Caki2 (cell line): ENCODE results near the gene RAD51B. TPM values are rescaled to one million over a fixed set of nuclear protein-coding genes. Genes with fewer than 3 reads are reported as not detected.

Source experiments
- DNase-seq: peaks from one replicate; pipeline ENCODE4 v3.0.0-alpha.2; 2015; ENCODE audit warnings: low read depth
- in situ Hi-C: cut with HindIII; loops from 2 replicates; pipeline ENCODE4 v1.10.0; 2016; ENCODE audit warnings: low sequenced_read_pairs, low pct_unique_long_range_greater_than_20kb, mixed read lengths
- total RNA-seq: library from RNA; depleted of rRNA; stranded (reverse); fragments of >200 nt; shearing (Covaris generic); gene quantifications from 2 replicates; pipeline ENCODE4 v1.2.3, GENCODE V29; 2014; ENCODE audit warnings: low replicate concordance

The RAD51B gene
- total RNA-seq, 1 experiment from 2014 or later: 20.8 TPM

GRCh38 chr14:68516342-68516741, 696.8 kb downstream of the RAD51B start:
- in situ Hi-C loops: no loop called here
- no peak for DNase-seq

GRCh38 chr14:68518166-68518565, 698.6 kb downstream of the RAD51B start:
- in situ Hi-C loops: no loop called here
- DNase-seq: no peak

- no peak for DNase-seq
- in situ Hi-C loops: no loop called here
Observed at GRCh38 chr14:68518761-68519670, 699.4 kb downstream of the RAD51B start.

GRCh38 chr14:68519671-68520187, 700.1 kb downstream of the RAD51B start:
- no peak for DNase-seq
- in situ Hi-C loops: no loop called here

- in situ Hi-C loops: no loop called here
- DNase-seq: peak; percentile 35
Observed at GRCh38 chr14:68520637-68521556, 701.3 kb downstream of the RAD51B start.

- peak; percentile 11 for DNase-seq
- in situ Hi-C loops: no loop called here
Observed at GRCh38 chr14:68521557-68521901, 702.0 kb downstream of the RAD51B start.

- no peak for DNase-seq
- in situ Hi-C loops: no loop called here
Observed at GRCh38 chr14:68521961-68522509, 702.5 kb downstream of the RAD51B start.

DNA sequence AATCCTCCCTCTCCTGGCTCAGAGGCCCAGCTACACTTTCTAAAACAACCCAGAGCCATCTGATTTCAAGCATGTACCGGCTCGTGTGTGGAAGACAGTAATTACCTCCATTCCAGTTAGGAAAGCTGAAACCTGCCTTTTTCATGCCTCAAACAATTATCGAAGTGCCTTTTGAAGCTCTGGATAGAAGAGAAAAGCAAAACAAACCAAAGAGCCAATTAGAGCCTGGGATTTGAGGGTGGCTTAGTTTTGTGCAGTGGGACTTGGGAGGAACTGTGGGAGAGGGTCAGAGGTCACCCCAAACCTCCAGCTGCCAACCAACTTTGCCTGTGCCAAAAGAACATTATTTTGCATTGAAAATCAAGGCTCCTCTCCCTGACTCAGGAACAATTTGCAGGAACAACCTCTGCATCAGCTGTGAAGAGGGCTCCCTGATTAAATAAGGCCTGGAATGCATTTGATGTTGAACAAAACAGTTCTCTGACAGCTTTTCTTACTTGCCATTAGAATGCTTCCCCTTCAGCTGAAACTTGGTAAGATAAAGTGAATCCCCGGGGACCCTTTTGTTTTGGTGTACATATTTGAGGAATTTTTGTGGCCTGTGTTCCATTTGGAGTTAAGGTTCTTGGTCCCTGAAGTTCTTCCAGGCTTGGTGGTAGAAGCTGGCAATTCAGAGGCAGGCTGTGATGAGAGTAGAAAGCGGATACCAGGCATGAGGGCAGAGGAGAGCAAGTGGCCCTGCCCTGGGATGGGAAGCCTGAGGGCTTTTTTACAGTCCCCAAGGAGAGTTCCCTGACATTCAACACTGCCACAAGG, 703.1 kb downstream of the RAD51B start:
- no peak for DNase-seq
- in situ Hi-C loops: no loop called here

DNA sequence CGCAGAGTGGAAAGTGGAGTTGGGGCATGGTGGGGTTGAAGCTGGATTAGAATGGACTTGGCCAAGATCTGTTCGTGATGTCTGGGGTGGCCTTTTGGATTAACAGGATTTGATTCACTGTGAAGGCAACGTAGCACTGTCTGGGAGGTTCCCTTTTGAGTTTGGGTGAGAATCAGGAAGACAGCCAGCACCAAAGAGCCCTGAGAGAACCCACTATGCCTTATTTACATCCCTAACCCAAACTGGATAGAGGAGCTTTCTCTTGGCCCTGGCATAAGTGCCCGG, 703.7 kb downstream of the RAD51B start:
- in situ Hi-C loops: no loop called here
- DNase-seq: no peak

DNA sequence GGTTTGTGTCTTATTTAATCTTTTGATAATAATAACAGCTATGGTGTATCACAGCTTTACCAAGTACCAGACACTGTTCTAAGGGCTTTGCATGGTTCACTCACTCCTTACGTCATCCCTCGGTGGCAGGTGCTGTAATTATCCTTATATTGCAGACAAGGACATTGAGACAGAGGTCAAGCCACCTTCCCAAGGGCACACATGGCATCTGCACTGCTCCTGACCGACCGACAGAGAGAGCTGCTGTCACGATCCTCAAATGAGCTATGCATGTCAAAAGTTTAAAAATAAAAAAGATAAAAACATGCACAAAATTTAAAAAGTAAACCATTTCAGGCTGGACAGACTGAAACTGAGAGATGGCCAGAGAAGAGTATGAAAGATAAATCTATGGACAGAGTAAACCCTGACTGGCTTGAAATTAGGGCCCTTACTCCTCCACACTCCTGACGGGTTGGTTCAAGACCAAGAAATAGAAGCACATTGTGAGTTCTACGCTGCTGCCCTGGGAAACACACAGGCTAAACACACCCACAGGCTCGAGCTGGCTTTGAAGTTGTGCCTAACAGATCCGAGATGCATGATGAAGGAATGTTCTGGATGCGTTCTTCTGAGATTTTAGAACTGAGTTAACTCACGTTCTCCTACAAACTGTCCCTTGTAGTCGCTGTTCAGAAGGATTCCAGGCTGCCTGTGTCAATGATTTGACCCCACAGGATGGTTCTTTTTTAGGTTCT, 704.6 kb downstream of the RAD51B start:
- in situ Hi-C loops: no loop called here
- no peak for DNase-seq

GRCh38 chr14:68525516-68525915, 705.9 kb downstream of the RAD51B start:
- in situ Hi-C loops: no loop called here
- no peak for DNase-seq

DNA sequence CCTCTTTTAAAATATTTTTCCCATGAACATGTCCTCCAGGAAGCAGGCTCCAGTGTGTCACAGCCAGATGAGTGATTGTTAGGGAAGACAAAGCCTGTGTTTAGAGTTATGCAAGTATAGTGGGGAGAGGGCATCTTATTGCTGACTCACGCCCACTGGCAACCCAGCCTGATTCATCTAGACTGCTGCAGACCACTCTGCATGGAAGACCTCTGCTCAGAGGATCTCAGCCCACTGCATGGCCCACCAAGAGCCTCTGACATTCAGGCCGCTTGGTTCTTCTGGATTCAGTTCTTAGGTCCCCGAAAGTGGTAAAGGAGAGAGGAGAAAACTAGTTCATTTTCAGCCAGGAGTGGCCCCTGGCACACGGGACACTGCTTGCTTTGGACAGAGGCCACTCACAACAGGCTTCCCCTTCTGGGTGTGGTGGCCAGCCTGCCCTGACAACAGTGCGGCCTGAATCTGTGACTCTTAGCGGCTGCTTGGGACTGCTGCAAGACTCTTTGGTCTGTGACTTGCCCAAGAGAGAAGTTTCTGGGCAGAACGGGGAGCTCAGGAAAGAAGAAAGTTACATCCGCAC, 707.0 kb downstream of the RAD51B start:
- DNase-seq: peak; percentile 52
- in situ Hi-C loops: no loop called here

GRCh38 chr14:68527329-68527851, 707.8 kb downstream of the RAD51B start:
- in situ Hi-C loops: no loop called here
- DNase-seq: peak; percentile 85

- in situ Hi-C loops: no loop called here
- DNase-seq: no peak
Observed at GRCh38 chr14:68528040-68528687, 708.6 kb downstream of the RAD51B start.

- in situ Hi-C loops: no loop called here
- DNase-seq: no peak
Observed at GRCh38 chr14:68530443-68530842, 710.9 kb downstream of the RAD51B start.

DNA sequence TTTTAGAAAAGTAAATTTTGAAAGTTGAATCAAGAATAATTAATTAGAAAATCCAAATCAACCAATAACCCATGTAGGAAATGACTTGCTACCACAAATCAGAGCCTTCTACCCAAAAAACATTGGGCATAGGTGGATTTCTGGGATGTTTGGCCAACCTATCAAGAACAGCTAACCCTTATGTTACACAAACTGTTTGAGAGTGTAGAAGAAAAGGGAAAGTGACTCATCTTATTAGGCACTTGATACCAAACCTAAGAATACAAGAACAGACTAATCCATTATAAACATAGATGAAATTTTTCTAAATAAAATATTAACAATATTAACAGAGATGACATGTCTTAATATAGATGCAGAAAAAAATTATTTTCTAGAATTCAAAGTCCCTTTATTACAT, 712.9 kb downstream of the RAD51B start:
- in situ Hi-C loops: no loop called here
- no peak for DNase-seq

GRCh38 chr14:68534276-68534675, 714.7 kb downstream of the RAD51B start:
- no peak for DNase-seq
- in situ Hi-C loops: no loop called here
